Testis (tissue), 3 donors: Measurements from ENCODE around the gene SOD2. TPM values are rescaled to one million over a fixed set of nuclear protein-coding genes. Genes with fewer than 3 reads are reported as not detected.
"Not testable (repeated sequence)": the region's sequence is repeated elsewhere in the genome, so short reads cannot be mapped to it uniquely, and the experiment has no call there.

Experiments used
- DNase-seq: peaks from one replicate; pipeline ENCODE4 v3.0.0-alpha.2; 2019
- H3K27ac ChIP-seq, 2 donors: fragments of 200-600 bp; sonication (generic); one replicate each; pipeline ENCODE4 v1.5.1; 2019
- H3K27me3 ChIP-seq: fragments of 200-600 bp; sonication (generic); one replicate; pipeline ENCODE4 v1.5.1; 2019
- H3K36me3 ChIP-seq: fragments of 200-600 bp; sonication (generic); one replicate; pipeline ENCODE4 v1.5.1; 2017; ENCODE audit warnings: low read depth; ENCODE audit errors: missing control alignments
- H3K4me1 ChIP-seq: fragments of 200-600 bp; sonication (generic); one replicate; pipeline ENCODE4 v1.5.1; 2019
- H3K4me3 ChIP-seq, 2 donors: fragments of 200-600 bp; sonication (generic); one replicate each; pipeline ENCODE4 v1.5.1; 2017 to 2019
- H3K9me3 ChIP-seq: fragments of 200-600 bp; sonication (generic); one replicate; pipeline ENCODE4 v1.5.1; 2017
- CTCF ChIP-seq, 3 experiments: fragments of 450-650 bp in 2 of 3; fragments of 200-600 bp in 1 of 3; sonication (generic) in 1 of 3; IDR thresholded peaks; one replicate each; pipeline ENCODE4 v1.5.1; 2016 to 2019; ENCODE audit warnings: antibody characterized with exemption in 3 of 3, mild to moderate bottlenecking in 2 of 3, moderate library complexity in 1 of 3
- POLR2A ChIP-seq: fragments of 450-650 bp; IDR thresholded peaks from one replicate; pipeline ENCODE4 v1.6.1; 2017; ENCODE audit warnings: antibody characterized with exemption, mild to moderate bottlenecking, moderate library complexity
- WGBS, 2 donors: methylation state at CpG; one replicate each; pipeline ENCODE4 v1.1.5; 2018; 5-methylcytosine and 5-hydroxymethylcytosine counted together
- intact Hi-C: fragments of 100-400 bp; cut with DNase I; formaldehyde crosslinking; loops from one replicate; pipeline ENCODE4 v1.15.1; 2023; ENCODE audit warnings: low total_unique reads
- polyA plus RNA-seq: library from polyadenylated mRNA; stranded (reverse); fragments of 350-450 nt; fragmentation: Illumina TruSeq; extraction: RNeasy Lipid Tissue Mini Kit (QIAGEN cat#74804); gene quantifications from one replicate; pipeline ENCODE4 v1.2.3, GENCODE V29; 2014; ENCODE audit warnings: low read depth, low replicate concordance; ENCODE audit not compliant: insufficient read depth
- total RNA-seq, 2 donors: library from RNA; depleted of rRNA; stranded (reverse); fragments of >200 nt; gene quantifications; one replicate each; pipeline ENCODE4 v1.2.3, GENCODE V29; 2016

SOD2 gene
- total and polyA plus RNA-seq, 3 donors from 2014 or later, result 56.5 to 160 (median 98.5) TPM

GRCh38 chr6:159679091-159680077 is 13.7 kb downstream of the SOD2 start:
- Histone ChIP-seq H3K27me3 (no peaks in the 10 kb centered on the region), H3K27ac (no peak overlapping the region), H3K36me3 (no peaks in the 10 kb centered on the region), H3K4me1 (no peaks in the 10 kb centered on the region), H3K4me3 (no peak overlapping the region), H3K9me3 (no peaks in the 10 kb centered on the region)
- intact Hi-C loops, result no loop called here
- 86 to 89% methylated on average over 5 of the region's 5 CpGs for WGBS, 2 donors
- TF ChIP-seq POLR2A (no peak), CTCF (IDR thresholded peaks at IDR 0.05) (no peak)
- no peak for DNase-seq

- Histone ChIP-seq H3K27me3 (no peaks in the 10 kb centered on the region), H3K4me3 (no peak overlapping the region), H3K36me3 (no peaks in the 10 kb centered on the region), H3K4me1 (no peaks in the 10 kb centered on the region), H3K9me3 (no peaks in the 10 kb centered on the region), H3K27ac (no peak overlapping the region)
- intact Hi-C loops, result no loop called here
- WGBS, 2 donors, result 86 to 95% methylated on average over 3 of the region's 3 CpGs
- DNase-seq, result no peak
- TF ChIP-seq POLR2A, result no peak
- no peak for TF ChIP-seq CTCF (IDR thresholded peaks at IDR 0.05)
These were observed 14.5 kb downstream of the SOD2 start for GRCh38 chr6:159678574-159678973.

GRCh38 chr6:159677506-159678165 is 15.4 kb downstream of the SOD2 start:
- Histone ChIP-seq H3K4me1 (no peaks in the 10 kb centered on the region), H3K27ac (no peak overlapping the region), H3K4me3 (no peak overlapping the region), H3K9me3 (no peaks in the 10 kb centered on the region), H3K27me3 (no peaks in the 10 kb centered on the region), H3K36me3 (no peaks in the 10 kb centered on the region)
- intact Hi-C loops, result no loop called here
- TF ChIP-seq CTCF (IDR thresholded peaks at IDR 0.05), result no peak
- no peak for TF ChIP-seq POLR2A
- no peak for DNase-seq
- 91 to 96% methylated on average over 5 of the region's 5 CpGs for WGBS, 2 donors

- no peak for TF ChIP-seq CTCF (IDR thresholded peaks at IDR 0.05)
- no peak for TF ChIP-seq POLR2A
- WGBS, 2 donors, result 90 to 94% methylated on average over 6 of the region's 6 CpGs
- intact Hi-C loops, result no loop called here
- Histone ChIP-seq H3K9me3 (no peaks in the 10 kb centered on the region), H3K4me1 (no peaks in the 10 kb centered on the region), H3K36me3 (no peaks in the 10 kb centered on the region), H3K27ac (no peak overlapping the region), H3K27me3 (no peaks in the 10 kb centered on the region), H3K4me3 (no peak overlapping the region)
- no peak for DNase-seq
These were observed 16.0 kb downstream of the SOD2 start for GRCh38 chr6:159676890-159677505.

- H3K4me3 ChIP-seq, H3K27ac ChIP-seq, H3K4me1 ChIP-seq, intact Hi-C loops, DNase-seq, H3K36me3 ChIP-seq, H3K27me3 ChIP-seq, H3K9me3 ChIP-seq: not testable (repeated sequence)
- 91 to 92% methylated on average over 4 of the region's 4 CpGs for WGBS, 2 donors
These were observed 16.8 kb downstream of the SOD2 start for GRCh38 chr6:159676236-159676635.
